ENCODE measurements around the gene NOL9. TPM values are rescaled to one million over a fixed set of nuclear protein-coding genes. Genes with fewer than 3 reads are reported as not detected.

Gene NOL9
- total RNA-seq, 1 donor: 44.9 TPM

DNA sequence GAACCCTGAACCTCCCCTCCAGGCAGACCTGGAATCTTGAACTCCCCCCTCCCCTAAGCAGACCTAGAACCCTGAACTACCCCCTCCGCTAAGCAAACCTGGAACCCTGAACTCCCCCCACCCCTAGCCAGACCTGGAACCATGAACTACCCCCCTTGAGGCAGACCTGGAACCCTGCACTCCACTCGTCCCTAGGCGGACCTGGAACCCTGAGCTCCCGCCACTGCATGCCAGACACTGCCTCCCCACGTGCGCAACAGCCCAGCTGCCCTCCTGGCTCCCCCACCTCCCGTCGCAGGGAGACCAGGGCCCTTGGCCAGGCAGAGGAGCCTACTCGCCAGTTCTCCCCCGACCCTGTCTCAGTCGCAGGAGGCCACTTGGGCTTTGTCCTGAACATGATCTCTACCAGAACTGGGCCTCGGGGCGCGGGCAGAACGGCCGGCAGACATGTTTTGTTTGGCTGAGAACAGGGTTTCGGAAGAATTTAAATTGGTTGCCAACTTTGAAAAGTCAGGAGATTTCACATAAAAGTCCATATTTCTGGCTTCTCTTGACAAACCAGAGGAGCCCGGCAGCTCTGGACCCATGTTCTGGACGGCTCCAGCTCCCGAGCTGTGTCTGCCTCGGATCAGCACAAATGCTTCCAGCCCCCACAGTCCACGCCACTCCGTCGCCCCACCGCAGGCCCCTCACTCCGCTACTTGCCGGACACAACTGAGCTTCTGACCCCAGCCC lies 53.6 kb downstream of the NOL9 start:
- no peak overlapping the region for H3K4me3 ChIP-seq (ENCODE audit: low read depth, low read length)
- DNase-seq (ENCODE audit: low read depth): peak; percentile 71

DNA sequence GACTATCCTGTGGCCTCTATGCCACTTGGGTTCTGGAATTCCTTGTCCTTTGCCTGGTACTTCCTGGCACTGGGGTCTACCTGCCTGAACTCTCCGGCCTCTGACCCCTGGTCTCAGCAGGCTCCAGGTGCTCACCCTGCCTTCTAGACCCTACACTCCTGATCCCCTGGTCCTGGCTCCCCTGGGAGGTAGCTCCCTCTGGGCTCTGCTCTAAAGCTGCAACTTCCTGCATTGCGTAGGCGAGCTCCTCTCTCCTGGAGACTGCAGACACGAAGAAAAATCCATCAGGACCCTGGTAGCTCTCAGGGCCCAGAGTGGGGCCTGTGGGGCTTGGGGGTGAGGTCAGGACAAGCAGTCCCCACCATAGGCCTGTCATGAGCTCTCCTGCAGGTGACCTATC lies 55.0 kb downstream of the NOL9 start:
- no peak for DNase-seq (ENCODE audit: low read depth)
- TF ChIP-seq, protein P1, sequence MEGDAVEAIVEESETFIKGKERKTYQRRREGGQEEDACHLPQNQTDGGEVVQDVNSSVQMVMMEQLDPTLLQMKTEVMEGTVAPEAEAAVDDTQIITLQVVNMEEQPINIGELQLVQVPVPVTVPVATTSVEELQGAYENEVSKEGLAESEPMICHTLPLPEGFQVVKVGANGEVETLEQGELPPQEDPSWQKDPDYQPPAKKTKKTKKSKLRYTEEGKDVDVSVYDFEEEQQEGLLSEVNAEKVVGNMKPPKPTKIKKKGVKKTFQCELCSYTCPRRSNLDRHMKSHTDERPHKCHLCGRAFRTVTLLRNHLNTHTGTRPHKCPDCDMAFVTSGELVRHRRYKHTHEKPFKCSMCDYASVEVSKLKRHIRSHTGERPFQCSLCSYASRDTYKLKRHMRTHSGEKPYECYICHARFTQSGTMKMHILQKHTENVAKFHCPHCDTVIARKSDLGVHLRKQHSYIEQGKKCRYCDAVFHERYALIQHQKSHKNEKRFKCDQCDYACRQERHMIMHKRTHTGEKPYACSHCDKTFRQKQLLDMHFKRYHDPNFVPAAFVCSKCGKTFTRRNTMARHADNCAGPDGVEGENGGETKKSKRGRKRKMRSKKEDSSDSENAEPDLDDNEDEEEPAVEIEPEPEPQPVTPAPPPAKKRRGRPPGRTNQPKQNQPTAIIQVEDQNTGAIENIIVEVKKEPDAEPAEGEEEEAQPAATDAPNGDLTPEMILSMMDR (IDR thresholded peaks at IDR 0.05; ENCODE audit: insufficient read depth, low read length): no peak
- H3K4me3 ChIP-seq (ENCODE audit: low read depth, low read length): no peak overlapping the region

More for the DNA sequence above, 53.6 kb downstream of the NOL9 start:
- TF ChIP-seq, protein P1 (IDR thresholded peaks at IDR 0.05; ENCODE audit: insufficient read depth, low read length): no peak

DNA sequence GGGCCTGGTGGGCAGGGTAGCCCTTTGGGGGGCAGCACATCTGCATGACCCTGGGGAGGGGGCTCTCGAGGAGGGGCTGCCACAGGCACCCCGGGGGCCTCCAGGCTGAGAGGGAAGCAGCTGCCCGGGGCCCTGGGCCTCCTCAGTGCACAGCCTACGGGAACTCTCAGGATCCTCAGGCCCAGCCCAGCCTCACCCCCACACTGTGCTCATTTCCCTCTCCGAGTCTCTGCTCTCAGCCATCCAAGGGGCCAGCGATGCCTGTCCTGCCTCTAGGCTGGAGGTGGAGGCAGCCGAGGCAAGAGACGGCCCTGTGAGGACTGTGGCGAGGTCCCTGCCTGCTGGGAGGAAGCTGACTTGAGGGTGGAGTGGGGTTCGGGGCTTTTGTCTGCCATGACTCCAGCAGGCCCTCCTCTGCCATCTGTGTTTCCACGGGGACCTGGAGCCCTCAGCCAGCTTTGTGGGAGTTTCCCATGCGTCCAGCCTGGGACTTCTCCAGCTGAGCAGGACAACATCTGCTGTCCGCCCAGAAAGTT lies 55.7 kb downstream of the NOL9 start:
- TF ChIP-seq, protein P1 (IDR thresholded peaks at IDR 0.05; ENCODE audit: insufficient read depth, low read length): no peak
- no peak for DNase-seq (ENCODE audit: low read depth)
- no peak overlapping the region for H3K4me3 ChIP-seq (ENCODE audit: low read depth, low read length)

DNA sequence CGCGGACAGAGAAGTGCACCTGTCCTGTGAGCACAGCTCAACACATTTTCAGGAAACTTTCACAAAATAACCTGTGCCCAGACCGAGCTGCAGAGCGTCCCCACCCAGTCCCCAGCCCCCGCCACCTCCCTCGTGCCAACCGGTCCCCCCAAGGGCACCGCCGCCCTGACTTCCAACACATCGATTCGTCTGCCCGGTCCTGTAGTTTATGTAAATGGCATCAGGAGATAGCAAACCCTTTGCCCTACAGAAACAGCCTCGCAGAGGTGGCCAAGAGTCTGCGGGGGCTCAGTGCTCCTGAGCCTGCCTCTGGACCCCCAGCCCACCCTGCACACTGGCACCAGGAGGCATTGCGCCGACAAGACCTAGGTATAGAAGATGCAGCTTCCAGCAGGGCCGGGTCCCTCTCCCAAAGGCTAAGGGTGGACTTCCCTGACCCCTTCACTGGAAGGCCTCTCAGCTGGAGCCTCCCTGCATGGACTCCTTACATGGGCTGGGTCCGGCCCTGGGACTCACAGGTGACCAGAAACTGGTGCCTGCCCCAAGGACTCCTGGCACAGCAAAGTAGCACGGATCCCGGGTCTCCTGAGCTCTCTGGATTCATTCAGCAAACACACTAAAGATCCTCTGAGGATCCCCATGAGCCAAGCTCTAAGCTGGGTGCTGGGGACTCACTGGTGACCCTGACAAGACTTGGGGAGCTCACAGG lies 56.3 kb downstream of the NOL9 start:
- TF ChIP-seq, protein P1 (IDR thresholded peaks at IDR 0.05; ENCODE audit: insufficient read depth, low read length): no peak
- no peak for DNase-seq (ENCODE audit: low read depth)
- H3K4me3 ChIP-seq (ENCODE audit: low read depth, low read length): peak overlapping the region; percentile 82

DNA sequence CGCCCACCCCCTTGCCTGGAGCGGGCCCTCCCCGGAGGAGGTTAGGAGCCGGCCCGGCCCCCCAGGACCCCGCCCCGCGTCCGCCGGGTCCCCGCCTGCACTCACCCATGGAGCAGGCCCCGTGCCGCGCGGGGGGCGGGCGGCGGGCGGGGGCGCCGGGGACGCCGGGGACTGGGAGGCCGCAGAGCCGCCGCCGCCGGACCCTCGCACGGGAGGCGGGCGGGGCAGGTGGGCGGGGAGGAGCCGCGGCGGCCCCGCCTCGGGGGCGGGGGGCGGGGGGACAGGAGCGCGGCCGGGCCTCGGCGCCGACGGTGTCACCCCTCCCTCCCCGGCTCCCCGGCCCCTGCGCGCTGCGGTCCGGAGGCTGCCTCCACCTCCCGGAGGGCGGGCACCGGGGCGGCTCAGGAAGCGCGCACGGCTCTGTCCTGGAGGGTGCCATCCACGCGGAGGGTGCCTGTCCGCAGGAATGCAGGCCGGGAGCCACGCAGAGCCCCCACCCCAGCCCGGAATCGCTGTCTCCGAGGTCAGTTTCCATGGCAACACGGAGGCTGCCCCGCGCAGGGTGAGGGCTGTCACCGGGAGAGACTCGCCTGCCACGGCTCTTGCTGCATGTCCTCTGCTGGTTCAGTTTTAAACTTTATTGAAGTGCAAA lies 57.0 kb downstream of the NOL9 start:
- TF ChIP-seq, protein P1 (IDR thresholded peaks at IDR 0.05; ENCODE audit: insufficient read depth, low read length): no peak
- peak overlapping the region; percentile 82 for H3K4me3 ChIP-seq (ENCODE audit: low read depth, low read length)
- peak; percentile 41 for DNase-seq (ENCODE audit: low read depth)

DNA sequence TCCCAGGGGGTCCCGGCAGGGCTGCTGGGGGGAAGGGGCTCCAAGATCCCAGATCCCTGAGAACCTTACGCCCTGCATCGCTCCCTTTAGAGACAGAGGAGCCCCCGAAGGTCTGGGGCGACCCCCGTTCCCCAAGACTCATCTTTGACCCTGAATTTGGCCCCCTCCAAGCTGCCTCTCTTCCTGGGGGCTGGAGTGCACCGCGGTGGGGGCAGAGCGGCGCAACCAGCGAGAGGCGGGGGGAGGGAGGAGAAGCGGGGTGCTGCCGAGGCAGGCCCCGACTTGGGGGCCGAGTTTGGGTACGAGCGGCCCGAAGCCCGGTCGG lies 57.5 kb downstream of the NOL9 start:
- no peak for DNase-seq (ENCODE audit: low read depth)
- peak overlapping the region; percentile 82 for H3K4me3 ChIP-seq (ENCODE audit: low read depth, low read length)
- TF ChIP-seq, protein P1 (IDR thresholded peaks at IDR 0.05; ENCODE audit: insufficient read depth, low read length): no peak

All from fibroblast of the aortic adventitia (primary cell).